Right lobe of liver (tissue), 6 donors: Measurements from ENCODE around the gene SPNS3. TPM values are rescaled to one million over a fixed set of nuclear protein-coding genes. Genes with fewer than 3 reads are reported as not detected.

Experiments used
- ATAC-seq, 4 donors: fragments of 200-7000 bp; cut with Tn5 transposase; one replicate each; pipeline ENCODE4 v1.9.1; 2020; ENCODE audit warnings: mild to moderate bottlenecking in 4 of 4, moderate library complexity in 4 of 4
- DNase-seq, 3 donors: peaks; one replicate each; pipeline ENCODE4 v3.0.0-alpha.2; 2020
- H3K27ac ChIP-seq, 3 donors: fragments of 200-600 bp; one replicate each; pipeline ENCODE4 v1.8.0; 2022
- H3K27me3 ChIP-seq, 2 donors: fragments of 200-600 bp; one replicate each; pipeline ENCODE4 v1.8.0; 2022
- H3K36me3 ChIP-seq, 4 donors: fragments of 200-600 bp; sonication (generic) in 1 of 4; one replicate each; pipeline versions ENCODE4 v1.5.1 to v1.8.0; 2017 to 2022; ENCODE audit warnings: control low read depth in 1 of 4
- H3K4me1 ChIP-seq, 4 donors: fragments of 200-600 bp; sonication (generic) in 1 of 4; one replicate each; pipeline versions ENCODE4 v1.5.1 to v1.8.0; 2017 to 2022; ENCODE audit warnings: control low read depth in 1 of 4
- H3K4me3 ChIP-seq, 3 donors: fragments of 200-600 bp; one replicate each; pipeline ENCODE4 v1.8.0; 2022
- H3K9me3 ChIP-seq, 4 donors: fragments of 200-600 bp; sonication (generic) in 1 of 4; one replicate each; pipeline versions ENCODE4 v1.5.1 to v1.8.0; 2017 to 2022; ENCODE audit warnings: control low read depth in 1 of 4
- CTCF ChIP-seq, 4 donors: fragments of 200-600 bp in 3 of 4; fragments of 450-650 bp in 1 of 4; IDR thresholded peaks; one replicate each; pipeline versions ENCODE4 v1.5.1 to v1.8.0; 2016 to 2022; ENCODE audit warnings: antibody characterized with exemption in 4 of 4, mild to moderate bottlenecking in 2 of 4
- POLR2A ChIP-seq: fragments of 450-650 bp; IDR thresholded peaks from one replicate; pipeline ENCODE4 v1.6.1; 2017; ENCODE audit warnings: antibody characterized with exemption, mild to moderate bottlenecking
- WGBS: methylation state at CpG from one replicate; pipeline ENCODE4 v1.1.6; 2018; ENCODE audit warnings: low coverage, low lambda C conversion rate; ENCODE audit not compliant: insufficient coverage; ENCODE audit errors: missing lambda C conversion rate; 5-methylcytosine and 5-hydroxymethylcytosine counted together
- intact Hi-C, 2 donors: fragments of 100-400 bp; cut with DNase I; formaldehyde crosslinking; loops; one replicate each; pipeline versions ENCODE4 v1.11.2 to v1.14.1; 2022
- total RNA-seq, 6 experiments: library from RNA; depleted of rRNA in 2 of 6; stranded (reverse); fragments of >200 nt in 2 of 6; fragmentation: NEBNext Ultra II Directional in 3 of 6; extraction: Animal tissue kit (Norgen Biotek cat#: 25700) in 3 of 6; gene quantifications; one replicate each; pipeline versions ENCODE4 v1.1.0 to v1.2.4, GENCODE V29; 2016 to 2023
- donor health status: DM: no; HTN: yes; CAD: no.
- donor health status: DM: no; HTN: no; CAD: no.
- donor health status: DM: no; HTN: no; CAD: no.
- donor health status: DM: no; HTN: yes; CAD: no.
- donor health status: DM: no; HTN: yes; CAD: no.

The SPNS3 gene
- total RNA-seq, 6 experiments from 2014 or later = not detected

GRCh38 chr17:4533523-4534504 is 100.1 kb downstream of the SPNS3 start:
- ATAC-seq = peak; percentile 28 to 65 (median 52)
- peak; percentile 65 to 78 (median 77) for DNase-seq
- peak overlapping the region in 1 of 3 donors; percentile 13 for H3K27ac ChIP-seq
- H3K4me3 ChIP-seq = no peak overlapping the region
- H3K27me3 ChIP-seq = no peaks in the 10 kb centered on the region
- H3K36me3 ChIP-seq = peaks cover 0 to 4% (median 0%) of the 10 kb centered on the region in 4 donors
- peaks cover 0 to 22% (median 7%) of the 10 kb centered on the region in 4 donors for H3K4me1 ChIP-seq
- intact Hi-C loops = no loop called here
- WGBS = 8% methylated on average over 2 of the region's 23 CpGs
- no peaks in the 10 kb centered on the region for H3K9me3 ChIP-seq
- TF ChIP-seq CTCF (IDR thresholded peaks at IDR 0.05) (no peak), POLR2A (no peak)

GRCh38 chr17:4534515-4534914 is 100.8 kb downstream of the SPNS3 start:
- Histone ChIP-seq H3K36me3 (peaks cover 0 to 7% (median 0%) of the 10 kb centered on the region in 4 donors), H3K27me3 (no peaks in the 10 kb centered on the region), H3K4me1 (peaks cover 0 to 22% (median 7%) of the 10 kb centered on the region in 4 donors), H3K27ac (no peak overlapping the region), H3K4me3 (no peak overlapping the region), H3K9me3 (no peaks in the 10 kb centered on the region)
- peak; percentile 1 to 27 (median 2) for ATAC-seq
- WGBS = no CpG with 5 or more reads among the region's 17 CpGs
- TF ChIP-seq POLR2A = no peak
- no peak for TF ChIP-seq CTCF (IDR thresholded peaks at IDR 0.05)
- no peak for DNase-seq
- intact Hi-C loops = no loop called here

GRCh38 chr17:4534928-4535666 is 101.4 kb downstream of the SPNS3 start:
- H3K4me1 ChIP-seq = peaks cover 0 to 22% (median 7%) of the 10 kb centered on the region in 4 donors
- no peak overlapping the region for H3K4me3 ChIP-seq
- DNase-seq (peak in 2 of 3 donors; percentile 24 to 55), ATAC-seq (no peak)
- no peak for TF ChIP-seq CTCF (IDR thresholded peaks at IDR 0.05)
- no peak for TF ChIP-seq POLR2A
- H3K27ac ChIP-seq = no peak overlapping the region
- intact Hi-C loops = no loop called here
- H3K9me3 ChIP-seq = no peaks in the 10 kb centered on the region
- H3K27me3 ChIP-seq = no peaks in the 10 kb centered on the region
- 72% methylated on average over 8 of the region's 27 CpGs for WGBS
- peaks cover 0 to 9% (median 2%) of the 10 kb centered on the region in 4 donors for H3K36me3 ChIP-seq

- Histone ChIP-seq H3K27me3 (no peaks in the 10 kb centered on the region), H3K4me3 (no peak overlapping the region), H3K27ac (no peak overlapping the region), H3K36me3 (peaks cover 0 to 11% (median 2%) of the 10 kb centered on the region in 4 donors), H3K4me1 (peaks cover 0 to 22% (median 7%) of the 10 kb centered on the region in 4 donors), H3K9me3 (no peaks in the 10 kb centered on the region)
- DNase-seq (peak in 1 of 3 donors; percentile 58), ATAC-seq (no peak)
- 68% methylated on average over 5 of the region's 19 CpGs for WGBS
- TF ChIP-seq CTCF (IDR thresholded peaks at IDR 0.05) (no peak), POLR2A (no peak)
- intact Hi-C loops = no loop called here
Measured at GRCh38 chr17:4535667-4536258, 102.0 kb downstream of the SPNS3 start.
